ENCODE data around the gene CCDC169. TPM values are rescaled to one million over a fixed set of nuclear protein-coding genes. Genes with fewer than 3 reads are reported as not detected.

CCDC169 gene
- total RNA-seq, 2 donors from 2014 or later, result not detected

DNA sequence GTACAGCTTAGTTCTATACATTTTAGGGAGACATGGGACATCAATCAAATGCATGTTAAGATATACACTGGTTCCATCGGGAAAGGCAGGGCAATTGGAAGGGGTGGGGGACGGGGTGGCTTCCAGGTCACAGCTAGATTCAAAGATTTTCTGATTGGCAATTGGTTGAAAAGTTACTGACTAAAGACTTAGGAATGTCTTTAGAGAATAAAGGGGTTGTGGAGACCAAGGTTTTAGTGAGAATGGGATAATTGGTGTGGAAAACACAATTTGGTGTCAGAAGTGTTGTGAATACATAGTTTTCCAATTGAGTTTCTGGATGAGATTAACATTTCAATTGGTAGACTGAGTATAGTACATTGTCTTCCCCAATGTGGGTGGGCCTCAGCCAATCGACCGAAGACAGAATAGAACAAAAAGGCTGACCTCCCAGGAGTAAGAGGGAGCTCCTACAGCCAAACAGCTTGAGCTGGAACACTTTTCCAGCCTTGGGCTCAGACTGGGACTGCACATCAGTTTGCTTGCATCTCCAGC, 988 bp upstream of the CCDC169 start:
- peaks cover 15% of the 10 kb centered on the region for H3K4me1 Mint-ChIP-seq
- H3K36me3 Mint-ChIP-seq (ENCODE audit: low read depth), result no peaks in the 10 kb centered on the region
- no peak for DNase-seq
- H3K27me3 Mint-ChIP-seq, result peaks cover 6% of the 10 kb centered on the region
- no peaks in the 10 kb centered on the region for H3K9me3 ChIP-seq (ENCODE audit: control insufficient read depth, low read length, poor library complexity, severe bottlenecking)
- no peak for ATAC-seq
- H3K27ac Mint-ChIP-seq, result no peak overlapping the region
- peak overlapping the region; percentile 90 for H3K4me3 Mint-ChIP-seq

DNA sequence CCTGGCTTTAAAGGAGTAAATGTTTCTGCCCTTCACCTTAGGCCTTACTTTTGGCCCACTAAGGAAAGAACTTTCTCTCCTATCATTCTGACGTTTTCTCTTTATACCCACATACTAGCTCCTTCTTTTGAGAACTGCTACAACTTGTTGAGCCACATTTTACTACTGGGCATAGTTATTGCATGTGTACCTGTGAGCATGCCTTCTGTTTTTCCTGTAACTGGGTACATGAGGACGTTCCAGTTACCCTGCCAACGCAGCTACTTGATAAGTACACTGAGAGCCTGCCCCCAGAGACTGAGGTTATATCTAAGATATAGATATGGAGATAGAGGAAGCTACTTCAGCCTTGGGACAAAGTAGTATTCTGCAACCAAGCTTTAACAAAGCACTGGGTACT, 3.5 kb downstream of the CCDC169 start:
- no peak for ATAC-seq

DNA sequence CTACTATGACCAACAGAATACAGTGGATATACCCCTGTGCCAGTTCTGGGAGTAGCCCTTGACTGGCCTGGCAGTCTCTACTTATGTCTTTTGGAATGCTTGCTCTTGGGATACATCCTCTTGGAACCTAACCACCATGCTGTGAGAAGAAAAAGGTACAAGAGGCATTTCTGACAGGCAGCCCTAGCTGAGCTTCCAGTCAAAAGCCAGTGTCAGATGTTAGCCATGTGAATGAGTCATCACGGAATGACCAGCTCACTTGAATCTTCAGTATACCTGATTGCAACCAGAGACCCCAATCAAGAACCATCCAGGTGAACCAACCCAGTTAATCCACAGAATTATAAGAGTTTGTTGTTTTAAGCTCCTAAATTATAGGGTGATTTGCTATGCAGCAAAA, 4.1 kb downstream of the CCDC169 start:
- no peak overlapping the region for H3K27ac Mint-ChIP-seq
- H3K4me3 Mint-ChIP-seq, result no peak overlapping the region
- ATAC-seq (no peak), DNase-seq (no peak)
- H3K36me3 Mint-ChIP-seq (ENCODE audit: low read depth), result no peaks in the 10 kb centered on the region
- H3K27me3 Mint-ChIP-seq, result peaks cover 12% of the 10 kb centered on the region
- peaks cover 7% of the 10 kb centered on the region for H3K4me1 Mint-ChIP-seq
- no peaks in the 10 kb centered on the region for H3K9me3 ChIP-seq (ENCODE audit: control insufficient read depth, low read length, poor library complexity, severe bottlenecking)

More for the DNA sequence above, 3.5 kb downstream of the CCDC169 start:
- Mint-ChIP-seq H3K27me3 (peaks cover 13% of the 10 kb centered on the region), H3K4me1 (peaks cover 9% of the 10 kb centered on the region), H3K27ac (no peak overlapping the region), H3K36me3 (ENCODE audit: low read depth) (no peaks in the 10 kb centered on the region), H3K4me3 (no peak overlapping the region)
- H3K9me3 ChIP-seq (ENCODE audit: control insufficient read depth, low read length, poor library complexity, severe bottlenecking), result no peaks in the 10 kb centered on the region
- DNase-seq, result no peak

DNA sequence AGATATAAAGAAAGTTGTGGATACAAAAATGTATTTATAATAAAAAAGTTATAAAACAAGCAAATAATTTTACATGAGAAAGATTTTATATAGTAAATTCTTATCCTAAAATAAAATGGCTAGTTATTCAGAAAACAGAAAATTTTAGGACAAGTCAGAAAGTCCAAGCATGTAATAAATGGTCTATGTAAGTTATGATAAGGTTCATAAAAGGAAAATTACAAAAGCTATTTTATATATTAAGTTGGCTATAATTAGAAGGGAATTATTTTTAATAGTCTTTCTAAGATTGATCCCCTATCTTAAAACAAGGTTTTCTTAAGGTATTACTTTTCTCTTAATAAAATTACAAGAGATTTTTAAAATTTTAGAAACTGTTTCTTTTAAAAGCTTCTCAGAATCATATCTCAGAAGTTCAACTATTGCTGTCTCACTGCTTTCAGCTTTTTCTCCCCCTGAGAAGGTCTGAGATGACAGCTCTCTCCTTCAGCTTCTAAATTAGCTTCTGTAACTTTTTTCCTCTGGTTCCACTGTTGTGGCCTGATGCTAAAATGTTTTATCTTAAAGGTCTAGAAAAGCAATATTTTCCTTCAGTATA, 8.7 kb downstream of the CCDC169 start:
- no peaks in the 10 kb centered on the region for H3K9me3 ChIP-seq (ENCODE audit: control insufficient read depth, low read length, poor library complexity, severe bottlenecking)
- peaks cover 19% of the 10 kb centered on the region for H3K27me3 Mint-ChIP-seq
- no peak overlapping the region for H3K27ac Mint-ChIP-seq
- H3K4me1 Mint-ChIP-seq, result peaks cover 6% of the 10 kb centered on the region
- no peak for DNase-seq
- no peaks in the 10 kb centered on the region for H3K36me3 Mint-ChIP-seq (ENCODE audit: low read depth)
- no peak overlapping the region for H3K4me3 Mint-ChIP-seq
- ATAC-seq, result no peak

GRCh38 chr13:36286006-36286405, 11.6 kb downstream of the CCDC169 start:
- peaks cover 6% of the 10 kb centered on the region for H3K4me1 Mint-ChIP-seq
- H3K27ac Mint-ChIP-seq, result no peak overlapping the region
- ATAC-seq, result no peak
- no peak for DNase-seq
- peaks cover 16% of the 10 kb centered on the region for H3K27me3 Mint-ChIP-seq
- no peaks in the 10 kb centered on the region for H3K36me3 Mint-ChIP-seq (ENCODE audit: low read depth)
- no peak overlapping the region for H3K4me3 Mint-ChIP-seq
- no peaks in the 10 kb centered on the region for H3K9me3 ChIP-seq (ENCODE audit: control insufficient read depth, low read length, poor library complexity, severe bottlenecking)

GRCh38 chr13:36282821-36283432, 14.7 kb downstream of the CCDC169 start:
- no peak for DNase-seq
- H3K4me1 Mint-ChIP-seq, result peaks cover 6% of the 10 kb centered on the region

DNA sequence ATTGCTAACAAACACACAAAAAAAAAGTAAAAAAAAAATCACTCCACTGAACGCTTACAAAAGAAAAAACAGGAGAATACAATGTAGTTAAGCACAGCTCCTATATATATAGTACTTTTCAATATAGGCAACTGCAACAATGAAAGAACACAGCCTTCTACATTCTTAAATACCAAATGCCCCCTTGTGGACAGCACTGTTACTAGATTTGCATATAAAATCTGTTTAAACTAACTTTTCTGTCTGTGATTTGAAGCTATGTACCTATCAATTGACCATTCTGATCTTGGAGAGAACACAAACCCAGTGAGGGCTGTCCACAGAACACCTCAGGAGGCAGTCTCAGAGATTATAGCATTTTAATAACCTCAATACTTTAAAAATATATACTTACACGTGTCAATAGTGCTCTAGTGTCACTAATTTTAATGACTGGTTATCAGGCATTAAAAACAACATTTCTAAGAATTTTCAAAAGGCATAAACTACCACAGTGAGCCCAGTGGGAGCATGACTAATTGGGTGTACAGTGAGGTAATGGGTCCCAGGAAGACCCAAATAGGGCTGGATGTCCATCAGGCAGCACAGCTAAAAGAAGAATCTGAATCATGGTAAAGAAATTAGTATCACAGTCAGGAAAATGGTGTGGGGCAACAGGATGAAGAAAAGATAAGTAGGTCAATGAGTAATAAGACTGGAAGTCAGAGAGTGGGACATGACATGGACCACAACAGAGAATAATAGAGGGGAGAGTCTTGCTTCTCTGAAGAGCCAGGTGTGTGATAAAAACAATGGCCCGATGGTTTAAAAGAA, 22.2 kb downstream of the CCDC169 start:
- Mint-ChIP-seq H3K27me3 (peaks cover 14% of the 10 kb centered on the region), H3K36me3 (ENCODE audit: low read depth) (peaks cover 4% of the 10 kb centered on the region), H3K4me3 (no peak overlapping the region), H3K27ac (no peak overlapping the region), H3K4me1 (no peaks in the 10 kb centered on the region)
- no peaks in the 10 kb centered on the region for H3K9me3 ChIP-seq (ENCODE audit: control insufficient read depth, low read length, poor library complexity, severe bottlenecking)
- DNase-seq (no peak), ATAC-seq (peak; percentile 44)

More at GRCh38 chr13:36282821-36283432, 14.7 kb downstream of the CCDC169 start:
- peaks cover 26% of the 10 kb centered on the region for H3K27me3 Mint-ChIP-seq
- H3K36me3 Mint-ChIP-seq (ENCODE audit: low read depth), result peaks cover 4% of the 10 kb centered on the region
- no peak overlapping the region for H3K27ac Mint-ChIP-seq
- no peak overlapping the region for H3K4me3 Mint-ChIP-seq
- no peaks in the 10 kb centered on the region for H3K9me3 ChIP-seq (ENCODE audit: control insufficient read depth, low read length, poor library complexity, severe bottlenecking)
- no peak for ATAC-seq

DNA sequence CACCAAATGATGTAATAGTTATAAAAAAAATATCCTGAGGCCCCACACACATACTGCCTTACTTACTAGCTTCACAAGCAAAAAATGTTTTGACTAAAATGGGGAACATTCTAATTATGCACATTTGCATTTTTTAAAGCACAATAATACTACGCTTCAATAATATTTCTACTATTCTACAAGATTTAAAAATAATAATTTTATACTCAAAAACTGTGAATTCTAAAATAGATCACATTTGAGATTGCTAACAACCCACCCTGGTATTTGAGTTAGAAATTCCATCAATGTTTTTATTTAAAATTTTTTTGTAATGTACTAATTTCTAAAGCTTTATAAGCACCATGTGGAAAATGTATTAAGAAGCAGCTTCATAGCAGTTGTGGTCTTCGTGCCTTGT, 24.2 kb downstream of the CCDC169 start:
- H3K27ac Mint-ChIP-seq, result no peak overlapping the region
- no peak for ATAC-seq
- peaks cover under 1% of the 10 kb centered on the region for H3K36me3 Mint-ChIP-seq (ENCODE audit: low read depth)
- no peak overlapping the region for H3K4me3 Mint-ChIP-seq
- H3K9me3 ChIP-seq (ENCODE audit: control insufficient read depth, low read length, poor library complexity, severe bottlenecking), result no peaks in the 10 kb centered on the region
- no peaks in the 10 kb centered on the region for H3K4me1 Mint-ChIP-seq
- H3K27me3 Mint-ChIP-seq, result peaks cover 21% of the 10 kb centered on the region
- no peak for DNase-seq

DNA sequence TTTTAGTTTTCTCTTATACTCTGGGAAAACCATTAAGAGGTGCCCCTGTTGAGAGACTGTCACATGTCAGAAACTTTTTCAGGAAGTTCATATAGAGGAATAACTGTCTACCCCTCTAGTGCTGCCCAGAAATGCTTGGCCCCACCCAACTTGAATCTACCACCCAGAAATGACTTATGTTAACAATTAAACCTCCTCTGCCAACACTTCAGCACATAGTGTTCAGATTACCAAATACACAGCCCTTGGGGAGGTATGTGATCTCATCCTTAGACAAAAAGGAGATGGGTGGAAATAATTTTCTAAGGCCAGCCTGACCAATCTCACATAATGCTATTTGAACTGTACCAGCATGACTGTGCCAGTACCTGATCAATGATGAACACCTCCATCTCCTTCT, 35.6 kb downstream of the CCDC169 start:
- no peaks in the 10 kb centered on the region for H3K4me1 Mint-ChIP-seq
- H3K27me3 Mint-ChIP-seq, result peaks cover 40% of the 10 kb centered on the region
- no peak for DNase-seq
- no peaks in the 10 kb centered on the region for H3K9me3 ChIP-seq (ENCODE audit: control insufficient read depth, low read length, poor library complexity, severe bottlenecking)
- no peak for ATAC-seq
- no peak overlapping the region for H3K27ac Mint-ChIP-seq
- H3K36me3 Mint-ChIP-seq (ENCODE audit: low read depth), result no peaks in the 10 kb centered on the region
- H3K4me3 Mint-ChIP-seq, result no peak overlapping the region

DNA sequence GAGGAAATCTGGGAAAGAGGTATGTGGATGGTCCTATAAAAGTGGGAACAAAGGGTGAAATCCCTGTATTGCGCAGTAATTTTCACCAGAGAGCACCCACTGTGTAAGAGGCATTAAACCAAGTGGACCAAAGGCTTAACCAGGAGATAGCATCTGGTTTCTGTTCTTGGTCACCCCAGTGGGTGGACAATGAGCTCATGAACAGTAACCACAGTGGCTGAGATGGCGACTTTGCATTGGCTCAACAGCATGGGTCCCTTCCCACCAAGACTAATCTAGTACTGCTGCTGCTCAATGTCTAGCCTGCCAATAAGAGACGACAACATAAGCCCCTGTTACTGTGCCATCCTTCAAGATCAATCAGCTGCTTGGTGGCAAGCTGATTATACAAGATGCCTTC, 36.6 kb downstream of the CCDC169 start:
- Mint-ChIP-seq H3K4me1 (no peaks in the 10 kb centered on the region), H3K36me3 (ENCODE audit: low read depth) (no peaks in the 10 kb centered on the region), H3K27ac (no peak overlapping the region), H3K27me3 (peaks cover 42% of the 10 kb centered on the region), H3K4me3 (no peak overlapping the region)
- H3K9me3 ChIP-seq (ENCODE audit: control insufficient read depth, low read length, poor library complexity, severe bottlenecking), result no peaks in the 10 kb centered on the region
- ATAC-seq (no peak), DNase-seq (no peak)

DNA sequence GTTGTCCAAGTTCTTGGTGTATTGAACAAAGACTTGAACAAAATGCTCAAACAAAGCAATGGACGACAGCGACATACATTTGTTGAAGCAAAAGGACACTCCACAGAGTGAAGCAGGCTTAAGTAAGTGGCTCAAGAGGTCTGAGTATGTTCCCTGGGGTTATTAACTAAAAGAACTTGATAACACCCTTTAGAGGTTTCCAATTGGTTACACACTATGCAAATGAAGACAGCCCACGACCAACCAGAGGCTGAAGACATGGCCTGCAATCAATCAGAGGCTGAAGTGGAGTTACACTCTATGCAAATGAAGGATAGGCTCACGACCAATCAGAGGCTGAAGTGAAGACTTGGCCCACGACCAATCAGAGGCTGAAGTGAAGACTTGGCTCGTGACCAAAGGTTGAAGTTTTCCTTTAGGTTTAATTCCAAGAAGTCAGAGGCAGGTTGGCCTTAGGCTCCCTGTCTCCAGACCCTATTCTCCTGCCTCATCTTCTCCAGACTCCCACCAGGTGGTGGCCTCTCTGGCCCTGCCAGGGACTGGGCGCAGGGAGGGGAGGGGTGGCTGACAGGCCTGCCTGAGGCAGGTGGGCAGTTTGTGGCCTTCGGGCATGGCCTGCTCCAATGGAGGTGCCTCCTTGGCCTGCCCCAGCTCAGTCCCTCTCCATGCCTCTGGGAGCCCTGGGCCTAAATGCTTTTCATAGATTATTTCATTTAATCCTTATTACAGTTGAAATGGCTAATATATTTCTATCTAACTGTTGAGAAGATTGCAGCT, 38.1 kb downstream of the CCDC169 start:
- DNase-seq (no peak), ATAC-seq (no peak)
- H3K27me3 Mint-ChIP-seq, result peaks cover 40% of the 10 kb centered on the region
- H3K27ac Mint-ChIP-seq, result no peak overlapping the region
- H3K4me1 Mint-ChIP-seq, result no peaks in the 10 kb centered on the region
- H3K36me3 Mint-ChIP-seq (ENCODE audit: low read depth), result no peaks in the 10 kb centered on the region
- H3K9me3 ChIP-seq (ENCODE audit: control insufficient read depth, low read length, poor library complexity, severe bottlenecking), result no peaks in the 10 kb centered on the region
- H3K4me3 Mint-ChIP-seq, result no peak overlapping the region

- DNase-seq (no peak), ATAC-seq (no peak)
- H3K27ac Mint-ChIP-seq, result no peak overlapping the region
- no peaks in the 10 kb centered on the region for H3K36me3 Mint-ChIP-seq (ENCODE audit: low read depth)
- H3K4me3 Mint-ChIP-seq, result no peak overlapping the region
- no peaks in the 10 kb centered on the region for H3K9me3 ChIP-seq (ENCODE audit: control insufficient read depth, low read length, poor library complexity, severe bottlenecking)
- no peaks in the 10 kb centered on the region for H3K4me1 Mint-ChIP-seq
- H3K27me3 Mint-ChIP-seq, result peaks cover 35% of the 10 kb centered on the region
These were observed 38.8 kb downstream of the CCDC169 start for GRCh38 chr13:36258831-36259230.

DNA sequence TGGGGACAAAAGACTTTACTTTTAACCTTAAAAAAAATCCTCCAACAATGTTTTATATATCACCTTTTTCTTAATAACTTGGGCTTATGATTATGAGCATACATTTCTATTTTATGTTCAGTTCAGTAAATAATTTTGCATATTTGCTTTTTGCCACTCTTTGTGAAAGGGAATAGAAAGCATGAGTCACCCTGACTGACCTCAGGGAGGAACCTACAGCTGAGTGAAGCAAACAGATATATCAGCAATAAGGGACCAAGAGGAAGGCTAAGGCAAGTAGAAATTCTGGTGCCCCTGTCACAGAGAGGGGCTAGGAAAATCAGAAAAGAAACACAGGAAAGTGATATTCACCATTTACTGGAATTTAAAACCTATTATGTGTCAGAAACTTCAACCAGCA, 46.1 kb downstream of the CCDC169 start:
- Mint-ChIP-seq H3K27me3 (peaks cover 14% of the 10 kb centered on the region), H3K4me3 (no peak overlapping the region), H3K36me3 (ENCODE audit: low read depth) (no peaks in the 10 kb centered on the region), H3K4me1 (no peaks in the 10 kb centered on the region), H3K27ac (no peak overlapping the region)
- no peak for DNase-seq
- no peak for ATAC-seq
- H3K9me3 ChIP-seq (ENCODE audit: control insufficient read depth, low read length, poor library complexity, severe bottlenecking), result no peaks in the 10 kb centered on the region

Data from T-helper 17 cell (primary cell).